Measurements from ENCODE around the gene CLIP2. TPM values are rescaled to one million over a fixed set of nuclear protein-coding genes. Genes with fewer than 3 reads are reported as not detected.
A peak's percentile ranks its signal among the peaks of the same experiment; 100 is the strongest.

Gene CLIP2
- total RNA-seq, 1 donor: 31.9 TPM

DNA sequence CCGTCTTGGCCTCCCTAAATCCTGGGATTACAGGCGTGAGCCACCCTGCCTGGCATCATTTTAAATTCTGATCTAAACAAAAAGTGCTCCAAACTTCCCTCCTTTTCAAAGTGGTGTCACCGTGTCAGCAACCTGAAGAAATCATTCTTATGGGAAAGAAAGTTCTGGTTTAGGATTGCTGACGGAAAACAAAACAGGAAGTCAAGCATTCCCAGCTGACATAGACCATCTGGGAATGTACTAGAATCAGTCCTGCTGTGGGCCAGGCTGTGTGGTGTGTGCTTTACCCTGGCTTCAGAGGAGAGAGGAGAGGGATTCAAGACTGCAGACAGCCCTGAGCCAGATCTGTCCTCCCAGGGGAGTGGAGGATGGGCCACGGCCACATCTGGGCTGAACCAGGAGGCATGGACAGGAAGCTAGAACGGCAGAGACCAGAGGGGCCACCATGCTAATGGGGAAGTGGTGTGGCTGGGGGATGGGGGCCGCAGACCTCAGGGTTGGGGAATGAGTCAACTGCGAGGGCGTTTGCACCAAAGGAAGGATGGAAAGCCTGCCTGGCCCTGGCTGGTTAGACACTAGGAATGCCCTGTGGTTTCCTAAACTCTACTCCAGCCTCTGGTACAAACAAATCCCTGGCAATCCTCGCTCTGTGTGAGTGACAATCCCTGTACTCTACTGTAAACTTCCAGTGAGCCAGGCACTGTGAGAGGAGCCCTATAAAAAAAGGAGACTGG, 16.7 kb upstream of the CLIP2 start:
- TF ChIP-seq, protein P1, sequence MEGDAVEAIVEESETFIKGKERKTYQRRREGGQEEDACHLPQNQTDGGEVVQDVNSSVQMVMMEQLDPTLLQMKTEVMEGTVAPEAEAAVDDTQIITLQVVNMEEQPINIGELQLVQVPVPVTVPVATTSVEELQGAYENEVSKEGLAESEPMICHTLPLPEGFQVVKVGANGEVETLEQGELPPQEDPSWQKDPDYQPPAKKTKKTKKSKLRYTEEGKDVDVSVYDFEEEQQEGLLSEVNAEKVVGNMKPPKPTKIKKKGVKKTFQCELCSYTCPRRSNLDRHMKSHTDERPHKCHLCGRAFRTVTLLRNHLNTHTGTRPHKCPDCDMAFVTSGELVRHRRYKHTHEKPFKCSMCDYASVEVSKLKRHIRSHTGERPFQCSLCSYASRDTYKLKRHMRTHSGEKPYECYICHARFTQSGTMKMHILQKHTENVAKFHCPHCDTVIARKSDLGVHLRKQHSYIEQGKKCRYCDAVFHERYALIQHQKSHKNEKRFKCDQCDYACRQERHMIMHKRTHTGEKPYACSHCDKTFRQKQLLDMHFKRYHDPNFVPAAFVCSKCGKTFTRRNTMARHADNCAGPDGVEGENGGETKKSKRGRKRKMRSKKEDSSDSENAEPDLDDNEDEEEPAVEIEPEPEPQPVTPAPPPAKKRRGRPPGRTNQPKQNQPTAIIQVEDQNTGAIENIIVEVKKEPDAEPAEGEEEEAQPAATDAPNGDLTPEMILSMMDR (IDR thresholded peaks at IDR 0.05; ENCODE audit: insufficient read depth, low read length): no peak
- peak; percentile 92 for DNase-seq (ENCODE audit: low read depth)
- no peak overlapping the region for H3K4me3 ChIP-seq (ENCODE audit: low read depth, low read length)

DNA sequence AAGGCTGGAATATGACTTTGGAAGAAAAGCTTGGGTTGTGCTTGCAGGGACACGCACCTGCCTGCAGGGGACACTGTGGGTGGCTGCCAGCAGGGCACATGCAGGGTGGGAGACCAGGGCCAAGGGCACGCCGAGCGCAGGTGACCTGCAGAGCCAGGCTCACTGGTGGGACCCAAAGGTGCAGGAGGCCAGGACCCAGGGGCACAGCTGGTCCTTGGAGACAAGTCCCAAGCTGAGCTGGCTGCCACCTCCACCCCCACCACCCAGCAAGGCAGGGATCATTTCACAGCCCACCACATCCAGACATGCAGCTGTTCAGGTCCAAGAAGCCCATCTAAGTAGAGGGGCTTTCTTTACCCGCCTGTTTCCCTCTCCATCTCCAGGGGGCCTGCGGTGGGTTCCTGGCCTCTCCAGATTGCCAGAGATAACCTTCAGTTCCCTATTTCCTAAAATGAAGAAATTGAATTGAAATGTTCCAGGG, 13.8 kb upstream of the CLIP2 start:
- TF ChIP-seq, protein P1 (IDR thresholded peaks at IDR 0.05; ENCODE audit: insufficient read depth, low read length): peak; percentile 55
- no peak for DNase-seq (ENCODE audit: low read depth)
- no peak overlapping the region for H3K4me3 ChIP-seq (ENCODE audit: low read depth, low read length)

- H3K4me3 ChIP-seq (ENCODE audit: low read depth, low read length): no peak overlapping the region
- no peak for DNase-seq (ENCODE audit: low read depth)
- TF ChIP-seq, protein P1 (IDR thresholded peaks at IDR 0.05; ENCODE audit: insufficient read depth, low read length): no peak
Observed at GRCh38 chr7:74277636-74278035, 11.6 kb upstream of the CLIP2 start.

DNA sequence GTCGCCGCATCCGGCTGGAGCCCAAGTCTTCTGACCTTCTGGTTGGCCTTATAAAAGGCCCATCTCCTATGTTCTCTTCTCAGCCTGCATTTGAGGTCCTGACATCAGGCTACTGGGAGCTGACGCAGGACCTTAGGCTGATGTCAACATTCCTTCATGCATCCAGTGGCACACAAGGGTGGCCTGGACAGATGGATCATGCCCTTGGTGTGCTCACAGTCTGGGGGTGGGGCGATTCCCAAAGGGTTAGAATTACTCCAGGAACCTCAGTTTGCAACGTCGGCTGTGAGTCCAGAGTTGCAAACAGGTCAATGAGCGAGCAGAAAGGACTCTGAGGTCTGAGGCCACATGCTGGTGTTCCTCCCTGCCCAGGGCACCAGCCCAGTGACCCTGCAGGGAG, 8.2 kb upstream of the CLIP2 start:
- DNase-seq (ENCODE audit: low read depth): no peak
- no peak overlapping the region for H3K4me3 ChIP-seq (ENCODE audit: low read depth, low read length)
- TF ChIP-seq, protein P1 (IDR thresholded peaks at IDR 0.05; ENCODE audit: insufficient read depth, low read length): no peak

GRCh38 chr7:74282748-74283459, 6.3 kb upstream of the CLIP2 start:
- TF ChIP-seq, protein P1 (IDR thresholded peaks at IDR 0.05; ENCODE audit: insufficient read depth, low read length): no peak
- H3K4me3 ChIP-seq (ENCODE audit: low read depth, low read length): no peak overlapping the region
- no peak for DNase-seq (ENCODE audit: low read depth)

- TF ChIP-seq, protein P1 (IDR thresholded peaks at IDR 0.05; ENCODE audit: insufficient read depth, low read length): no peak
- no peak for DNase-seq (ENCODE audit: low read depth)
- no peak overlapping the region for H3K4me3 ChIP-seq (ENCODE audit: low read depth, low read length)
Observed at GRCh38 chr7:74283858-74284447, 5.3 kb upstream of the CLIP2 start.

Measured in fibroblast of the aortic adventitia (primary cell).